Measurements from ENCODE around the gene SECTM1. TPM values are rescaled to one million over a fixed set of nuclear protein-coding genes. Genes with fewer than 3 reads are reported as not detected.

SECTM1 gene
- total and polyA plus RNA-seq, 4 experiments from 2014 or later: 2.2 to 6.1 (median 4.8) TPM

- H3K27ac ChIP-seq (ENCODE audit: low read depth, low read length): no peak overlapping the region
- Mint-ChIP-seq H3K9me3 (no peaks in the 10 kb centered on the region), H3K4me1 (peaks cover 6 to 23% (median 14%) of the 10 kb centered on the region in 4 donors), H3K27me3 (peaks cover 0 to 2% of the 10 kb centered on the region in 2 donors), H3K36me3 (peaks cover 0 to 3% of the 10 kb centered on the region in 2 donors), H3K27ac (peak overlapping the region in 2 of 7 donors; percentile 71 to 78), H3K4me3 (no peak overlapping the region)
- intact Hi-C loops (cut with micrococcal nuclease): no loop called here
- no peaks in the 10 kb centered on the region for H3K9me3 ChIP-seq (ENCODE audit: control insufficient read depth in 1 of 2, low read length in 2 of 2)
- H3K4me1 ChIP-seq (ENCODE audit: insufficient read depth, low read length): peaks cover 26% of the 10 kb centered on the region
- POLR2A ChIA-PET (ENCODE audit: partially characterized antibody): interaction anchor here (3.2 kb wide), 1 partner anchor 24 kb away, joined by 42 read pairs; no protein-coding TSS in a partner anchor
- CTCF ChIA-PET (ENCODE audit: partially characterized antibody): interaction anchor here (4.2 to 4.7 kb wide), 2 partner anchors 22 to 87 kb away, joined by 17 to 57 read pairs; no protein-coding TSS in a partner anchor
- peak in 1 of 5 donors; percentile 35 for DNase-seq
- H3K4me3 ChIP-seq (ENCODE audit: low read length in 2 of 2): no peak overlapping the region
- no peaks in the 10 kb centered on the region for H3K27me3 ChIP-seq (ENCODE audit: insufficient read depth, low read length)
- H3K36me3 ChIP-seq (ENCODE audit: insufficient read depth, low read length): no peaks in the 10 kb centered on the region
These were observed 9.9 kb downstream of the SECTM1 start for GRCh38 chr17:82323514-82324234.

GRCh38 chr17:82322526-82323453 lies 10.8 kb downstream of the SECTM1 start:
- peak in 1 of 5 donors; percentile 37 for DNase-seq
- Histone ChIP-seq H3K4me1 (ENCODE audit: insufficient read depth, low read length) (peaks cover 31% of the 10 kb centered on the region), H3K9me3 (ENCODE audit: control insufficient read depth in 1 of 2, low read length in 2 of 2) (no peaks in the 10 kb centered on the region), H3K36me3 (ENCODE audit: insufficient read depth, low read length) (no peaks in the 10 kb centered on the region), H3K27ac (ENCODE audit: low read depth, low read length) (no peak overlapping the region), H3K27me3 (ENCODE audit: insufficient read depth, low read length) (no peaks in the 10 kb centered on the region), H3K4me3 (ENCODE audit: low read length in 2 of 2) (no peak overlapping the region)
- Mint-ChIP-seq H3K4me1 (peaks cover 6 to 23% (median 14%) of the 10 kb centered on the region in 4 donors), H3K27me3 (peaks cover 0 to 2% of the 10 kb centered on the region in 2 donors), H3K4me3 (peak overlapping the region in 1 of 8 donors; percentile 45), H3K27ac (peak overlapping the region in 1 of 7 donors; percentile 71), H3K36me3 (peaks cover 0 to 3% of the 10 kb centered on the region in 2 donors), H3K9me3 (no peaks in the 10 kb centered on the region)
- CTCF ChIA-PET (ENCODE audit: partially characterized antibody): interaction anchor here (0.8 to 4.7 kb wide), 5 partner anchors 21 to 293 kb away, joined by 3 to 70 read pairs (median 17); no protein-coding TSS in a partner anchor
- POLR2A ChIA-PET (ENCODE audit: partially characterized antibody): interaction anchor here (1.0 to 3.2 kb wide), 4 partner anchors 11 to 88 kb away, joined by 3 to 42 read pairs (median 4); partner anchors contain the start of gene SECTM1
- intact Hi-C loops (cut with micrococcal nuclease): no loop called here

GRCh38 chr17:82321947-82322466 lies 11.6 kb downstream of the SECTM1 start:
- Mint-ChIP-seq H3K27ac (peak overlapping the region in 5 of 7 donors; percentile 70 to 89 (median 84)), H3K4me1 (peaks cover 8 to 23% (median 18%) of the 10 kb centered on the region in 4 donors), H3K36me3 (peaks cover 0 to 3% of the 10 kb centered on the region in 2 donors), H3K9me3 (no peaks in the 10 kb centered on the region), H3K27me3 (peaks cover 0 to 2% of the 10 kb centered on the region in 2 donors), H3K4me3 (peak overlapping the region in 6 of 8 donors; percentile 26 to 52 (median 38))
- intact Hi-C loops (cut with micrococcal nuclease): loop anchor here (1.0 kb wide), 5 partner anchors 24 to 116 kb away; partner anchors contain the start of gene CSNK1D
- CTCF ChIA-PET (ENCODE audit: partially characterized antibody): interaction anchor here (0.8 to 4.7 kb wide), 7 partner anchors 11 to 296 kb away, joined by 3 to 70 read pairs (median 10); no protein-coding TSS in a partner anchor
- H3K36me3 ChIP-seq (ENCODE audit: insufficient read depth, low read length): no peaks in the 10 kb centered on the region
- peak in 1 of 5 donors; percentile 30 for DNase-seq
- peaks cover 36% of the 10 kb centered on the region for H3K4me1 ChIP-seq (ENCODE audit: insufficient read depth, low read length)
- H3K27ac ChIP-seq (ENCODE audit: low read depth, low read length): peak overlapping the region; percentile 66
- POLR2A ChIA-PET (ENCODE audit: partially characterized antibody): interaction anchor here (0.7 to 3.2 kb wide), 5 partner anchors 12 to 87 kb away, joined by 3 to 42 read pairs (median 3); partner anchors contain the start of gene SECTM1
- H3K4me3 ChIP-seq (ENCODE audit: low read length in 2 of 2): no peak overlapping the region
- H3K27me3 ChIP-seq (ENCODE audit: insufficient read depth, low read length): no peaks in the 10 kb centered on the region
- H3K9me3 ChIP-seq (ENCODE audit: control insufficient read depth in 1 of 2, low read length in 2 of 2): no peaks in the 10 kb centered on the region

GRCh38 chr17:82320956-82321927 lies 12.3 kb downstream of the SECTM1 start:
- Mint-ChIP-seq H3K36me3 (peaks cover 0 to 3% of the 10 kb centered on the region in 2 donors), H3K27me3 (peaks cover 0 to 2% of the 10 kb centered on the region in 2 donors), H3K4me1 (peaks cover 9 to 31% (median 21%) of the 10 kb centered on the region in 4 donors), H3K27ac (peak overlapping the region in 6 of 7 donors; percentile 86 to 96 (median 94)), H3K4me3 (peak overlapping the region; percentile 60 to 88 (median 82)), H3K9me3 (no peaks in the 10 kb centered on the region)
- H3K27ac ChIP-seq (ENCODE audit: low read depth, low read length): peak overlapping the region; percentile 66
- H3K36me3 ChIP-seq (ENCODE audit: insufficient read depth, low read length): no peaks in the 10 kb centered on the region
- H3K27me3 ChIP-seq (ENCODE audit: insufficient read depth, low read length): no peaks in the 10 kb centered on the region
- ChIA-PET CTCF (ENCODE audit: partially characterized antibody) (interaction anchor here (0.6 to 4.7 kb wide), 12 partner anchors 11 to 295 kb away, joined by 3 to 70 read pairs (median 6); no protein-coding TSS in a partner anchor), POLR2A (ENCODE audit: partially characterized antibody) (interaction anchor here (0.7 to 3.2 kb wide), 7 partner anchors 12 to 86 kb away, joined by 3 to 42 read pairs (median 3); partner anchors contain the start of gene SECTM1)
- no peaks in the 10 kb centered on the region for H3K9me3 ChIP-seq (ENCODE audit: control insufficient read depth in 1 of 2, low read length in 2 of 2)
- peak; percentile 79 to 96 (median 83) for DNase-seq
- intact Hi-C loops (cut with micrococcal nuclease): loop anchor here (1.0 kb wide), 5 partner anchors 23 to 115 kb away; partner anchors contain the start of gene CSNK1D
- peak overlapping the region in 1 of 2 donors; percentile 47 for H3K4me3 ChIP-seq (ENCODE audit: low read length in 2 of 2)
- peaks cover 41% of the 10 kb centered on the region for H3K4me1 ChIP-seq (ENCODE audit: insufficient read depth, low read length)

- peaks cover 13 to 40% (median 27%) of the 10 kb centered on the region in 4 donors for H3K4me1 Mint-ChIP-seq
These were observed 13.3 kb downstream of the SECTM1 start for GRCh38 chr17:82320140-82320840.

More at GRCh38 chr17:82320140-82320840, 13.3 kb downstream of the SECTM1 start:
- H3K9me3 ChIP-seq (ENCODE audit: control insufficient read depth in 1 of 2, low read length in 2 of 2): no peaks in the 10 kb centered on the region
- Mint-ChIP-seq H3K9me3 (peaks cover 0 to 2% (median 0%) of the 10 kb centered on the region in 8 donors), H3K27ac (peak overlapping the region in 3 of 7 donors; percentile 53 to 65 (median 62)), H3K36me3 (peaks cover 0 to 7% of the 10 kb centered on the region in 2 donors), H3K4me3 (peak overlapping the region in 2 of 8 donors; percentile 13 to 29), H3K27me3 (peaks cover 0 to 2% of the 10 kb centered on the region in 2 donors)
- H3K4me1 ChIP-seq (ENCODE audit: insufficient read depth, low read length): peaks cover 48% of the 10 kb centered on the region
- no peak overlapping the region for H3K27ac ChIP-seq (ENCODE audit: low read depth, low read length)
- H3K4me3 ChIP-seq (ENCODE audit: low read length in 2 of 2): no peak overlapping the region
- DNase-seq: peak in 1 of 5 donors; percentile 37
- ChIA-PET CTCF (ENCODE audit: partially characterized antibody) (interaction anchor here (0.6 to 4.7 kb wide), 11 partner anchors 12 to 290 kb away, joined by 3 to 70 read pairs (median 6); no protein-coding TSS in a partner anchor), POLR2A (ENCODE audit: partially characterized antibody) (interaction anchor here (1.0 to 3.2 kb wide), 3 partner anchors 20 to 84 kb away, joined by 3 to 42 read pairs (median 6); no protein-coding TSS in a partner anchor)
- no peaks in the 10 kb centered on the region for H3K27me3 ChIP-seq (ENCODE audit: insufficient read depth, low read length)
- intact Hi-C loops (cut with micrococcal nuclease): no loop called here
- no peaks in the 10 kb centered on the region for H3K36me3 ChIP-seq (ENCODE audit: insufficient read depth, low read length)
